Measurements from ENCODE around the gene DCBLD2. TPM values are rescaled to one million over a fixed set of nuclear protein-coding genes. Genes with fewer than 3 reads are reported as not detected.

The DCBLD2 gene
- total RNA-seq, 1 donor from 2014 or later = 33.9 TPM

DNA sequence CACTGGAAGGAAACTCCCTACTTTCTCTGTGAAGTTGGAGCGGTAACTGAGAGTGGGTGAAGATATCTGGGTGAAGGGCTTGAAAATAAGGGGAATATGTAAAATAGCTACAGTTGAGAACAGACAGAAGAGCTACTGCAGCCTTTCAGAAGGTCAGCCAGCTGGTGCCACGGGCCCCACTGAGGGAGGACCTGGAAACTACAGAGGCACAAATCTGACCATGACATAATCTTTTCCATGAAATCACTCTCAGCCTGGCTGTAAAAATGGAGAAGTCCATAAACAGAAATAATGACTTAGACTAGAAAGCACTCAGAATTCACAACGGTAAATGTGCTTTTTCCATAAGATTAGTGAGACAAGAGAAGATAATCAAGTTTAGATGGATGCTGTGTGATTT lies 91.9 kb downstream of the DCBLD2 start:
- TF ChIP-seq, protein P1, sequence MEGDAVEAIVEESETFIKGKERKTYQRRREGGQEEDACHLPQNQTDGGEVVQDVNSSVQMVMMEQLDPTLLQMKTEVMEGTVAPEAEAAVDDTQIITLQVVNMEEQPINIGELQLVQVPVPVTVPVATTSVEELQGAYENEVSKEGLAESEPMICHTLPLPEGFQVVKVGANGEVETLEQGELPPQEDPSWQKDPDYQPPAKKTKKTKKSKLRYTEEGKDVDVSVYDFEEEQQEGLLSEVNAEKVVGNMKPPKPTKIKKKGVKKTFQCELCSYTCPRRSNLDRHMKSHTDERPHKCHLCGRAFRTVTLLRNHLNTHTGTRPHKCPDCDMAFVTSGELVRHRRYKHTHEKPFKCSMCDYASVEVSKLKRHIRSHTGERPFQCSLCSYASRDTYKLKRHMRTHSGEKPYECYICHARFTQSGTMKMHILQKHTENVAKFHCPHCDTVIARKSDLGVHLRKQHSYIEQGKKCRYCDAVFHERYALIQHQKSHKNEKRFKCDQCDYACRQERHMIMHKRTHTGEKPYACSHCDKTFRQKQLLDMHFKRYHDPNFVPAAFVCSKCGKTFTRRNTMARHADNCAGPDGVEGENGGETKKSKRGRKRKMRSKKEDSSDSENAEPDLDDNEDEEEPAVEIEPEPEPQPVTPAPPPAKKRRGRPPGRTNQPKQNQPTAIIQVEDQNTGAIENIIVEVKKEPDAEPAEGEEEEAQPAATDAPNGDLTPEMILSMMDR (IDR thresholded peaks at IDR 0.05; ENCODE audit: partially characterized antibody, unreplicated experiment) = no peak
- H3K27me3 Mint-ChIP-seq (ENCODE audit: unreplicated experiment) = no peaks in the 10 kb centered on the region
- peaks cover 5% of the 10 kb centered on the region for H3K36me3 Mint-ChIP-seq (ENCODE audit: unreplicated experiment)
- H3K4me1 Mint-ChIP-seq (ENCODE audit: low read depth, unreplicated experiment) = peaks cover 2% of the 10 kb centered on the region
- DNase-seq = no peak
- no peaks in the 10 kb centered on the region for H3K9me3 Mint-ChIP-seq (ENCODE audit: unreplicated experiment)
- no peak overlapping the region for H3K4me3 Mint-ChIP-seq (ENCODE audit: unreplicated experiment)
- H3K27ac Mint-ChIP-seq (ENCODE audit: unreplicated experiment) = no peak overlapping the region

DNA sequence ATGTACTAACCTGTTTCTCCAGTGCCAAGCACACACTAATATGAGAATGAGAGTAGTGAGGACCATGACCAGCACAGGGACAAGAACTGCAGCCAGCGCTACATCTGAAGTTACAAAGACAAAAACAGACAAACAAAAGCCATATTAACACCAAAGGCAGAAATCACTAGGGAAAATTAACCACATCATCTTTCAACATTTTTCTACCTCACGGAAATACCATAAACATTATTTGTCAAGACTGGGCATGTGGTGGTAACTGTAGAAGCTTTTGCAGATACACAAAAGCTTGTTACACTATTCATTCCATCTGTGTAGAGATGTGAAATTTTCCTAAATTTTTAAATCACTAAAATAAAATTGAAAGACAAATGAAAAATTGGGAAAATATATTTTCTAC lies 93.4 kb downstream of the DCBLD2 start:
- DNase-seq = no peak
- H3K36me3 Mint-ChIP-seq (ENCODE audit: unreplicated experiment) = peaks cover 5% of the 10 kb centered on the region
- H3K4me3 Mint-ChIP-seq (ENCODE audit: unreplicated experiment) = no peak overlapping the region
- no peaks in the 10 kb centered on the region for H3K27me3 Mint-ChIP-seq (ENCODE audit: unreplicated experiment)
- no peak overlapping the region for H3K27ac Mint-ChIP-seq (ENCODE audit: unreplicated experiment)
- H3K4me1 Mint-ChIP-seq (ENCODE audit: low read depth, unreplicated experiment) = peaks cover 2% of the 10 kb centered on the region
- TF ChIP-seq, protein P1 (IDR thresholded peaks at IDR 0.05; ENCODE audit: partially characterized antibody, unreplicated experiment) = no peak
- no peaks in the 10 kb centered on the region for H3K9me3 Mint-ChIP-seq (ENCODE audit: unreplicated experiment)

DNA sequence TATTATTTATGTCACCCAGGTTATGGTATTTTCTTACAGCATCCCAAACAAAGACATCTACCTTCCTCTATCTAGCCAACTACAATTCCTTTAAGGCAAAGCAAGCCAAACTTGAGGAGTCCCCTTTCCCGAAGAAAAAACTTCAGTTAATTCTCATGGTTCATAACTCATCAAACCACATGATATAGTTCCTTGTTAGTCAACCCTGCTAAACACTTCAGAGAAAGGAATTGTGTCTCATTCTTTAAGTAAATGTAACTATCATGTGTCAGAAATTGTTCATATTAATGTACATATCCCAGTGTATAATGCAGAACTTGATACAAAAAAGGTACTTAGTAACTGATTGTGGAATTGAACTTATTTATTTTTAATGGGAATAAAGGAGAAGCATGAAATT lies 93.9 kb downstream of the DCBLD2 start:
- no peak overlapping the region for H3K27ac Mint-ChIP-seq (ENCODE audit: unreplicated experiment)
- no peaks in the 10 kb centered on the region for H3K27me3 Mint-ChIP-seq (ENCODE audit: unreplicated experiment)
- no peaks in the 10 kb centered on the region for H3K9me3 Mint-ChIP-seq (ENCODE audit: unreplicated experiment)
- H3K4me1 Mint-ChIP-seq (ENCODE audit: low read depth, unreplicated experiment) = peaks cover 2% of the 10 kb centered on the region
- TF ChIP-seq, protein P1 (IDR thresholded peaks at IDR 0.05; ENCODE audit: partially characterized antibody, unreplicated experiment) = no peak
- DNase-seq = no peak
- H3K36me3 Mint-ChIP-seq (ENCODE audit: unreplicated experiment) = peaks cover 5% of the 10 kb centered on the region
- no peak overlapping the region for H3K4me3 Mint-ChIP-seq (ENCODE audit: unreplicated experiment)

DNA sequence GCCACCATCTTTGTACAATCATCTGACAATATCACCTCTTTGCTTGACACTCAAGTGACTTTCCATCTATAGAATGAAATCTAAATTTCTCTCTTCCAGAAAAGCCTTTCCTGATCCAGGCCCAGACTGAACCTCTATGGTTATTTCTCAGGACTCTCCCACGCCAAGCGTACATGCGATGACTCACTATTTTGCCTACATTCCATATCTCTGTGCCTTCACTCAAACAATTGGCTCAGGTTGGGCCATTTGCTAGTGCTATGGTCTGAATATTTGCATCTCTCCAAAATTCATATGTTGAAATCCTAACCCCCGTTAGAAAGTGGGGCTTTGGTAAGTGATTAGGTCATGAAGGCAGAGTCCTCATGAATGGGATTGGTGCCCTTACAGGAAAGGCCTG lies 94.5 kb downstream of the DCBLD2 start:
- TF ChIP-seq, protein P1 (IDR thresholded peaks at IDR 0.05; ENCODE audit: partially characterized antibody, unreplicated experiment) = no peak
- Mint-ChIP-seq H3K27ac (ENCODE audit: unreplicated experiment) (no peak overlapping the region), H3K36me3 (ENCODE audit: unreplicated experiment) (peaks cover 5% of the 10 kb centered on the region), H3K4me3 (ENCODE audit: unreplicated experiment) (no peak overlapping the region), H3K9me3 (ENCODE audit: unreplicated experiment) (no peaks in the 10 kb centered on the region), H3K4me1 (ENCODE audit: low read depth, unreplicated experiment) (peaks cover 2% of the 10 kb centered on the region), H3K27me3 (ENCODE audit: unreplicated experiment) (no peaks in the 10 kb centered on the region)
- no peak for DNase-seq

DNA sequence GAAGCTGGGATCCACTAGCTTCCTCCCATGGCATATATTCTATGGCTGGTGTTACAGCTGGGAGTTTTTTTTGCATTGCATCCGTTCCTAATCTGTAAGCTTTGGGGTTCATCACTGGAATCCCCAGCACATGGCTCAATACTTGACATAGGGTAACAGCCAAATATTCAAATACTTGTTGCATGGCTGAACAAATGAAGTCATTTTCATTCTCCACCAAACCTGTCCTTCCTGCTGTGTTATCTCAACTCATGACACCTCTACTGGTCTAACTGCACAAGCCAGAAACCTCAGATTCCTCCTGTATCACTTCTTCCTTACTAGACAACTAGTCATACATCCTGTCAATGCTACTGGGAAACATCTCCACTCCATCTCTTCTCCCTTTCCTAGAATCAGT lies 95.0 kb downstream of the DCBLD2 start:
- Mint-ChIP-seq H3K4me1 (ENCODE audit: low read depth, unreplicated experiment) (peaks cover 2% of the 10 kb centered on the region), H3K27me3 (ENCODE audit: unreplicated experiment) (no peaks in the 10 kb centered on the region), H3K27ac (ENCODE audit: unreplicated experiment) (peak overlapping the region; percentile 24), H3K4me3 (ENCODE audit: unreplicated experiment) (no peak overlapping the region), H3K9me3 (ENCODE audit: unreplicated experiment) (no peaks in the 10 kb centered on the region), H3K36me3 (ENCODE audit: unreplicated experiment) (peaks cover 5% of the 10 kb centered on the region)
- no peak for DNase-seq
- TF ChIP-seq, protein P1 (IDR thresholded peaks at IDR 0.05; ENCODE audit: partially characterized antibody, unreplicated experiment) = no peak

All from glutamatergic neuron (in vitro differentiated cells).